Thoracic aorta (tissue), 2 donors: ENCODE measurements around the gene COG5. TPM values are rescaled to one million over a fixed set of nuclear protein-coding genes. Genes with fewer than 3 reads are reported as not detected.

Experiments
- ATAC-seq: fragments of 150-250 bp; one replicate; pipeline ENCODE4 v1.8.0; 2017; ENCODE audit warnings: low read depth; ENCODE audit not compliant: insufficient number of reproducible peaks, low FRiP score
- DNase-seq: peaks from one replicate; pipeline ENCODE4 v3.0.0-alpha.2; 2020; ENCODE audit warnings: low spot score
- H3K27ac ChIP-seq, 2 donors: fragments of 200-600 bp; sonication (generic); 1 replicate in 1 of 2; 2 replicates in 1 of 2; pipeline ENCODE4 v1.5.1; 2016; ENCODE audit warnings: mild to moderate bottlenecking in 2 of 2, moderate library complexity in 2 of 2
- H3K27me3 ChIP-seq: fragments of 200-600 bp; sonication (generic); replicated peaks from 2 replicates; pipeline ENCODE4 v1.6.0; 2016; ENCODE audit warnings: mild to moderate bottlenecking; ENCODE audit not compliant: insufficient read depth
- H3K36me3 ChIP-seq: fragments of 200-600 bp; sonication (generic); one replicate; pipeline ENCODE4 v1.5.1; 2016
- H3K4me1 ChIP-seq, 2 donors: fragments of 200-600 bp; sonication (generic); 1 replicate in 1 of 2; 2 replicates in 1 of 2; pipeline versions ENCODE4 v1.5.1 to v1.6.0; 2016; ENCODE audit warnings: low read depth in 2 of 2, mild to moderate bottlenecking in 1 of 2; ENCODE audit not compliant: control insufficient read depth in 1 of 2
- H3K4me3 ChIP-seq: fragments of 200-600 bp; sonication (generic); 2 replicates; pipeline ENCODE4 v1.5.1; 2016; ENCODE audit warnings: mild to moderate bottlenecking
- H3K9me3 ChIP-seq: fragments of 200-600 bp; sonication (generic); 2 replicates; pipeline ENCODE4 v1.5.1; 2016
- CTCF ChIP-seq: fragments of 200-600 bp; sonication (generic); IDR thresholded peaks from one replicate; pipeline ENCODE4 v1.5.1; 2019; ENCODE audit warnings: antibody characterized with exemption
- total RNA-seq, 2 donors: library from RNA; depleted of rRNA; stranded (reverse); fragments of >200 nt; gene quantifications; one replicate each; pipeline versions ENCODE4 v1.1.0 to v1.2.3, GENCODE V29; 2016

The COG5 gene
- total RNA-seq, 2 donors from 2014 or later = 52.5 to 72.4 TPM

- Histone ChIP-seq H3K4me1 (no peaks in the 10 kb centered on the region), H3K36me3 (no peaks in the 10 kb centered on the region), H3K4me3 (no peak overlapping the region), H3K27me3 (no peaks in the 10 kb centered on the region), H3K27ac (no peak overlapping the region), H3K9me3 (no peaks in the 10 kb centered on the region)
- ATAC-seq (no peak), DNase-seq (no peak)
- TF ChIP-seq CTCF = no peak
Measured at GRCh38 chr7:107268594-107268993, 295.1 kb downstream of the COG5 start.

GRCh38 chr7:107267138-107267537 is 296.6 kb downstream of the COG5 start:
- Histone ChIP-seq H3K9me3 (no peaks in the 10 kb centered on the region), H3K36me3 (no peaks in the 10 kb centered on the region), H3K27me3 (no peaks in the 10 kb centered on the region), H3K4me3 (no peak overlapping the region), H3K4me1 (no peaks in the 10 kb centered on the region), H3K27ac (no peak overlapping the region)
- DNase-seq (no peak), ATAC-seq (no peak)
- no peak for TF ChIP-seq CTCF

DNA sequence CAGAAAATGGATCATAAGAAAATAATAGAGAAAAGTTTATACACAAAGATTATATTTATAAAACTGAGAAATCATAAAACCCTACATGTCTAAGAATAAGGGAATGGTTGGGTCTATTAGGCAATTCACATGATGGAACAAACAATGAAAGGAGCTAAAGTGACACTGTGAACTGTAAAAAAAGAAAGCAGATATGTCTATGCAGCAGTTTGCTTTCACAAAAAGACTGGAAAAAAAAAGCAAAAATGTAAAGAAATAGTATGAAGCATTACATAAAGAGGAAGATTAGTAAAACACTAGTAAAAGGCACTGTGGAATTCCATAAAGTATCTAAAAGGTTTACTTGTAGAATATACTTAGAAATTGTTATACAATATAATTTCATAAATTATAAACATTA is 299.0 kb downstream of the COG5 start:
- H3K27ac ChIP-seq = no peak overlapping the region
- TF ChIP-seq CTCF = no peak
- no peaks in the 10 kb centered on the region for H3K9me3 ChIP-seq
- DNase-seq (no peak), ATAC-seq (no peak)
- no peak overlapping the region for H3K4me3 ChIP-seq
- H3K36me3 ChIP-seq = no peaks in the 10 kb centered on the region
- no peaks in the 10 kb centered on the region for H3K4me1 ChIP-seq
- no peaks in the 10 kb centered on the region for H3K27me3 ChIP-seq

- DNase-seq (no peak), ATAC-seq (no peak)
- Histone ChIP-seq H3K4me1 (no peaks in the 10 kb centered on the region), H3K27ac (no peak overlapping the region), H3K9me3 (no peaks in the 10 kb centered on the region), H3K4me3 (no peak overlapping the region), H3K27me3 (no peaks in the 10 kb centered on the region), H3K36me3 (no peaks in the 10 kb centered on the region)
- no peak for TF ChIP-seq CTCF
Measured at GRCh38 chr7:107262857-107263256, 300.9 kb downstream of the COG5 start.

DNA sequence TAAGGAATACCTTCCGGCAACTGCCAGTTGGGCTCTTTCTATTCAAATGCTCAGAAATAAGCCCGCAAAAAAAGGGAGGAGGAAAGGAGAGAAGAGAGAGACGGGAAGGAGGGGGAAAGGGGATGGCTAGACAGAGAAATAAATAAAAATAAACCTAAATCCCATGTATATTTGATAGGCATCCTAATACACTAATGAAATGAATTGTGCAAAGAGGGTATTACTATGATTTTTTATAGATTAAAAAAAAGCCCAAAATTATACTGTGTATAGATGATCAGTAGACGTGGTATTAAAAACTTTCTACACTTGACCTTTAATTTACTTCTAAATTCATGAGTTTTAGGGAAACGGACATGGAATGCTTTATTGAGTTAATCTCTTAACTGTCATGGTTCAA is 305.0 kb downstream of the COG5 start:
- no peaks in the 10 kb centered on the region for H3K36me3 ChIP-seq
- H3K27ac ChIP-seq = no peak overlapping the region
- DNase-seq (no peak), ATAC-seq (no peak)
- no peak for TF ChIP-seq CTCF
- peaks cover 2% of the 10 kb centered on the region in 2 donors for H3K4me1 ChIP-seq
- H3K27me3 ChIP-seq = no peaks in the 10 kb centered on the region
- H3K9me3 ChIP-seq = no peaks in the 10 kb centered on the region
- no peak overlapping the region for H3K4me3 ChIP-seq
